Measurements from ENCODE around the gene LDLRAD2. TPM values are rescaled to one million over a fixed set of nuclear protein-coding genes. Genes with fewer than 3 reads are reported as not detected.

LDLRAD2 gene
- total RNA-seq, 1 donor from 2014 or later, result 0.19 TPM

DNA sequence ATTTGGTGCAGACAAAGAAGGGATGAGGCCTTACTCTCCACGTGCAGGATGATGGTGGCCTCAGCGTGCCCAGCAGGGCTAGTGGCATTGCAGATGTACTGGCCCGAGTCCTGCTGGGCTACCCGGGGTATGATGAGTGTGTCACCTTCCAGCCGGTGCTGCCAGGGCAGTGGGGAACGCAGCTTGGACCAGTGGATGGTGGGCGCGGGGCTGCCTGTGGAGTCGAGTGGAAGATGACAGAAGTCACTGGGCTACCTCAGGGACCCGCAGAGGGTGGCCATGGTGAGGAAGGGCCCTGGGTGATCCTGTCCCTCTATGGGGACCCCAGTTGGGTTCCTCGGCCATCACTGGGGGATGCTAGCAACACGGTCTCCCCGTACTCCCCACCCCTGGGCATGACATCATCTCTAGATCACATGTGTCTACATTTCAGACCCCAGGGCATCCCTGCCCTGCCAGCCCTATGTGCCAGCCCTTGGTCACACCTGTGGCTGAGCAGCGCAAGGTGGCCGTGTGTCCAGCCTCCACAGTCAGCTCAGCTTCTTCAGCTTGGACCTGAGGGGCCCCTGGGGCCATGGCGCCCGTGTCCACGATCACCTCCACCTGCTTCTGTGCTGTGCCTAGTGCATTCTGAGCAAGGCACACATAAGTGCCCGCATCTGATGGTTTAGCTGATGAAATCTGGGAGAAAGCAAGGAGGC is 27.4 kb downstream of the LDLRAD2 start:
- Mint-ChIP-seq H3K27me3 (no peaks in the 10 kb centered on the region), H3K9me3 (no peaks in the 10 kb centered on the region), H3K4me1 (ENCODE audit: unreplicated experiment) (no peaks in the 10 kb centered on the region), H3K27ac (no peak overlapping the region), H3K36me3 (peaks cover 10% of the 10 kb centered on the region), H3K4me3 (no peak overlapping the region)
- no peak for DNase-seq (ENCODE audit: extremely low spot score, unreplicated experiment)
- TF ChIP-seq, protein P1, sequence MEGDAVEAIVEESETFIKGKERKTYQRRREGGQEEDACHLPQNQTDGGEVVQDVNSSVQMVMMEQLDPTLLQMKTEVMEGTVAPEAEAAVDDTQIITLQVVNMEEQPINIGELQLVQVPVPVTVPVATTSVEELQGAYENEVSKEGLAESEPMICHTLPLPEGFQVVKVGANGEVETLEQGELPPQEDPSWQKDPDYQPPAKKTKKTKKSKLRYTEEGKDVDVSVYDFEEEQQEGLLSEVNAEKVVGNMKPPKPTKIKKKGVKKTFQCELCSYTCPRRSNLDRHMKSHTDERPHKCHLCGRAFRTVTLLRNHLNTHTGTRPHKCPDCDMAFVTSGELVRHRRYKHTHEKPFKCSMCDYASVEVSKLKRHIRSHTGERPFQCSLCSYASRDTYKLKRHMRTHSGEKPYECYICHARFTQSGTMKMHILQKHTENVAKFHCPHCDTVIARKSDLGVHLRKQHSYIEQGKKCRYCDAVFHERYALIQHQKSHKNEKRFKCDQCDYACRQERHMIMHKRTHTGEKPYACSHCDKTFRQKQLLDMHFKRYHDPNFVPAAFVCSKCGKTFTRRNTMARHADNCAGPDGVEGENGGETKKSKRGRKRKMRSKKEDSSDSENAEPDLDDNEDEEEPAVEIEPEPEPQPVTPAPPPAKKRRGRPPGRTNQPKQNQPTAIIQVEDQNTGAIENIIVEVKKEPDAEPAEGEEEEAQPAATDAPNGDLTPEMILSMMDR (conservative IDR thresholded peaks at IDR 0.05), result no peak

DNA sequence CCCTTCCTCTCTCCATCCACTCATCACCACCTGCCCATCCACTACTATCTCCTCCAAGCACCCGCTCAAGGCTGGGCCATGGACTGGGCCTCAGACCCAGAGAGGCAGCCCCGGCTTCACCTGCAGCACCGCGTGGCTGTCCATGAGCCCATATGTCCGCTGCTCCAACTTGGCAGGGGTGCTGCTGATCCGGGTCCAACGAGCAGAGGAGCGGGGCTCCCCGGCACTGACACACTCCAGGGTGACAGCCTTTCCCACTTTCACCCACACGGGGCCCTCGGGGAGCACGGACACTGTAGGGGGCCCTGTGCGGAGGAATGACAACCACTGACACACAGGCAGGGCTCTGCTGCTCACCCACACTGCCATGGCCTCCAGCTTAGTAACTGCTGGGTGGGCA is 28.9 kb downstream of the LDLRAD2 start:
- Mint-ChIP-seq H3K36me3 (no peaks in the 10 kb centered on the region), H3K9me3 (no peaks in the 10 kb centered on the region), H3K4me3 (no peak overlapping the region), H3K4me1 (ENCODE audit: unreplicated experiment) (no peaks in the 10 kb centered on the region), H3K27me3 (no peaks in the 10 kb centered on the region), H3K27ac (no peak overlapping the region)
- TF ChIP-seq, protein P1 (conservative IDR thresholded peaks at IDR 0.05), result no peak
- no peak for DNase-seq (ENCODE audit: extremely low spot score, unreplicated experiment)

DNA sequence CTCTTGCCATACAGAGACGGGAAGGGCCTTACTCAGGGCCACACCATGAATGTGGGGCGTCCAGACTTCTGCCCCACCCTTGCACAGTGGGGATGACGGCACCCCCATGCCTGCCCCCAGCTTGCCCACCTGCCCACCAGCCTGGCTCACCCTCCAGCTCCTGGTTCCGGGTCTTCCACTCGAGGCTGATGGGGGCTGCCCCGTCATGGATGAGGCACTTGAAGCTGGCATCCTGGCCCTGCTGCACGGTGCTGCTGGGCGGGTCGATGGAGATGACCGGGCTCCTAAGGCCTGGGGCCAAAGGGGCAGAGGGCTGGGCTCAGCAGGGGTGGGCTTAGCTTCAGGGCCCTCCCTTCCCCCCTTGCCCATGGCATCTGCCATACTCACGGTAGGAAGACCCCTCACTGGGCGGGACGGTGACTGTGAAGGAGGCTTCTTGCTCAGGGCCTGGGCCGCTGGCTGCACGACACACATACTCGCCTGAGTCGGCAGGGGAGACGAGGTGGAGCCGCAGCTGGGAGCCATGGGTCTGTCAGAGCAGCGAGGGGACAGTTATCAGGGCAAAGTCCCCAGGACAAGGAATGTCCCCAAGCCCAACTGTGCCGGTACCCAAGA is 29.9 kb downstream of the LDLRAD2 start:
- Mint-ChIP-seq H3K9me3 (no peaks in the 10 kb centered on the region), H3K4me3 (no peak overlapping the region), H3K27me3 (no peaks in the 10 kb centered on the region), H3K27ac (no peak overlapping the region), H3K36me3 (no peaks in the 10 kb centered on the region), H3K4me1 (ENCODE audit: unreplicated experiment) (no peaks in the 10 kb centered on the region)
- DNase-seq (ENCODE audit: extremely low spot score, unreplicated experiment), result no peak
- TF ChIP-seq, protein P1 (conservative IDR thresholded peaks at IDR 0.05), result no peak

DNA sequence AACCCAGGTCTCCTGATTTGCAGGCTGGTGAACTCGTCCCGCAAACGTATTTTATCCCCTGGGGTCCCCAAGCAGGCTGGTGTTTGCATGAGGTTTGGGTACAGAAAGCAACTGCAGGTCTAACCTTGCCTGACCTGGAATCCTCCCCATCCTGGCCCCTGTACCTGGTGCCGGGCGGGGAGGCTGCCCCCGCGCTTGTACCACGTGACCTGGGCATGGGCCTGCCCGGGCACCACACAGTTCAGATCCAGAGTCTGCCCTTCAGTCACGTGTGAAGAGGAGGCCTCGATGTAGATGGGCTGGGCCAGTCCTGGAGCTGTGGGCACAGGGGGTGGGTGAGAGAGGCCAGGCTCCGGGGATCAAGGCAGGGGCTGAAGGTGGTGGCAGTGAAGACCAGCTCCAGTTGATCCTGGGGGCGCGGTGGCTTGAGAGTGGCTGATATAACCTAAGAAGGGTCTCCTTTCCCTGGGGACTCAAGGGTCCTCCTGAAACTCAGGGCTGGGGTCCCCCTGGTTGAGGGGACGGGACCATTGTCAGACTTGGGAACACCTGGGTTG is 30.6 kb downstream of the LDLRAD2 start:
- H3K4me3 Mint-ChIP-seq, result no peak overlapping the region
- no peaks in the 10 kb centered on the region for H3K36me3 Mint-ChIP-seq
- TF ChIP-seq, protein P1 (conservative IDR thresholded peaks at IDR 0.05), result no peak
- no peak overlapping the region for H3K27ac Mint-ChIP-seq
- H3K9me3 Mint-ChIP-seq, result no peaks in the 10 kb centered on the region
- H3K4me1 Mint-ChIP-seq (ENCODE audit: unreplicated experiment), result no peaks in the 10 kb centered on the region
- no peak for DNase-seq (ENCODE audit: extremely low spot score, unreplicated experiment)
- no peaks in the 10 kb centered on the region for H3K27me3 Mint-ChIP-seq

DNA sequence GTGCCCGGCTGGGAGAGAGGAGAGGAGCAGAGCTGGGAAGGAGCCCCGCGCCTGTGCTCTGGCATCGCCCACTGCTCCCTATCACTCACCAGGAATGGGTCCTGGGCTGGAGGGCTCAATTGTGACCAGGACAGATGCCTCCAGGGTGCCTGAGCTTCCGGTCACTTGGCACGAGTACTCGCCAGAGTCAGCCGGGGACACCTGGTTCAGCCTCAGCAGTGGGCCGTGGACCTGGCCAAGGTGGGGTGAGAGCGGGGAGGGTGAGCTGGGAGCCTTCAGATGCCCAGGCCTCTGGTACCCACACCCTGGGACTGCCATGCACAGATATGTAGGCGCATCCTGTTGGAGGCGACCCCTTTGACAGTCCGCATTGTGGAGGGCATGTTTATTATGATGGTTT is 31.1 kb downstream of the LDLRAD2 start:
- DNase-seq (ENCODE audit: extremely low spot score, unreplicated experiment), result no peak
- Mint-ChIP-seq H3K9me3 (no peaks in the 10 kb centered on the region), H3K27me3 (no peaks in the 10 kb centered on the region), H3K36me3 (no peaks in the 10 kb centered on the region), H3K4me1 (ENCODE audit: unreplicated experiment) (no peaks in the 10 kb centered on the region), H3K4me3 (no peak overlapping the region), H3K27ac (no peak overlapping the region)
- TF ChIP-seq, protein P1 (conservative IDR thresholded peaks at IDR 0.05), result no peak

Measured in type B pancreatic cell (in vitro differentiated cells).